ENCODE data around the gene VTI1A.

The VTI1A gene

DNA sequence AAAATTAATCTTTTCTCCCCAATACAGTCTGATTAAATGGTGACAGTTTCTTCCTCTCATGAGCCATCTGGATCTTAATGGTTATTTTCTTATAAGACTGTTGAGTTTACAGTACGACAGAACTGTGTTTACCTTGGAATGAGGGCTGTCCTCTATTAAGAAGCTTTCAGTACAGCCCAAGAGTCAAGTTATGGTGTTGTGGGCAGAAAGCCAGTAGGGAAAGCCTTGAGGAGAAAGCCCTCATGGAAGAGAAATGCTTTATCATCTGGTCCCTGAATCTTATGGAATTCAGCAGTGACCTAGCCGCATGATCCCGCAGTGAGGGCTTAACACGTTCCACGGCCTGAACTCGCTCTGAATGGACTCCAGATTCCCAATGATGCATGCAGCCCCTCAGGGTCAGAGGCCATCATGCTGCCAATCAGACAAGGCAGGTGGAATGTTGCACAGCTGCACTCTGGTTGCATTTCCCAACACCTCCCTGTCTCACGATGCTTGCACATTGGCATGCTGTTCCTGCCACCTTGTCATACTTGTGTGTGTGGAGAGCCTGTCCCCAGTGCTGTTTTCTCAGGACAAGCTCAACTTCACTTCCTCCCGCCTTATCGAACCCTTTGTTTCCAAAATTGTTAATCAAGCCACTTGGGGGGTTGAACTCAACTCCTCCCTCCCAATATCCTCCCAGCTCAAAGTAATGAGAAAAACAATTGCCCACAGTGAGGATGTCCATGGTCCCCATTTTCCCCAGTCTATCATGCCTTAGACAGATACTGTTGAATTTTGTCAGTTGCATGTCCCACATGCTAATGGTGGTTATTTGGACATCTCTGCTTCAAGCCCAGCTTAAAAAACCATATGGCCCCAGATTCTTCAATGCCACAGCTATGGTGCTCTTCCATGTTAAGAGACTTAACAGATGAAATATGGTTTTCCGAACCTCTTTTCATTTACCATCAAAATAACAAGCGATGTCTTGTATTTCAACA lies 291.9 kb downstream of the VTI1A start:
- Histone ChIP-seq H3K4me1 (ENCODE audit: insufficient read depth, low read length) (peaks cover 7% of the 10 kb centered on the region; the same call in 1 of the 2 replicates), H3K9me3 (ENCODE audit: insufficient read depth, low read depth, low read length) (no peaks in the 10 kb centered on the region), H3K27ac (ENCODE audit: low read length) (no peak overlapping the region), H3K27me3 (ENCODE audit: insufficient read depth, low read length) (no peaks in the 10 kb centered on the region), H3K9ac (ENCODE audit: low read depth, low read length) (no peak overlapping the region), H3K4me3 (ENCODE audit: low read length) (no peak overlapping the region), H3K36me3 (ENCODE audit: insufficient read depth, low read depth, low read length) (no peaks in the 10 kb centered on the region)

DNA sequence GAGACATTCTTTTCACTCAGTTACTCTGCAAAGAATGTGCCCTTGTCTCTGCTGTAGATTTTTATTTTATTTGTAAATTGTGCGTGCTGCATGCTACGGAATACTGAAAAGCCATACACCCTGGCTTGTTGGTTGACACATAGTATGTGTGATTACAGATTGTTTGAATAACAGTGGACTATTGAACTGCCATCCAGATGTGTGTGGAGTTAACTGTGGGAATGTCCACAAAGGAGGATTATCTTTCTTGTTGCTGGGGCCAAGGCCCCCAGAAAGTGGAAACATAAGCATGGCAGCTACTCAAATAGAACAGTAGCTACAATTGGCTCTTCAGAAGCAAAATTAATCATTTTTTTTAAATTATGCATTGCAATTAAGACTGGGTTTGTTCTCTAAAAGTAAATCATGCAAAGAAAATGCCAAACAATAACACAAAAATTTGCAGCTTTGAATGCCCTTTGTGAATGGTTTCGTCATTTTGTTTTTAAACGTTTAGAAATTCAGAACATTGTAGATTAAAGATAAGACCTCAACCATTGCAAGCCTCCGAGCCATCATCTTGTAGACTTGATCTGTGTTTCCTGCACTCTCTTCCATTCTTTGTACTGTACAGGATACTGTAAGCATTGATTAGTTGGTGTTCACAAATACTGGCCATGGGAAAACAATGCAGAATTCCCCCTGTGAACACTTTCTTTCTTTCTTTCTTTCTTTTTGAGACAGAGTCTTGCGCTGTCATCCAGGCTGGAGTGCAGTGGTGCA lies 292.8 kb downstream of the VTI1A start:
- Histone ChIP-seq H3K4me1 (ENCODE audit: insufficient read depth, low read length) (peaks cover 7% of the 10 kb centered on the region; the same call in 1 of the 2 replicates), H3K27ac (ENCODE audit: low read length) (no peak overlapping the region)

DNA sequence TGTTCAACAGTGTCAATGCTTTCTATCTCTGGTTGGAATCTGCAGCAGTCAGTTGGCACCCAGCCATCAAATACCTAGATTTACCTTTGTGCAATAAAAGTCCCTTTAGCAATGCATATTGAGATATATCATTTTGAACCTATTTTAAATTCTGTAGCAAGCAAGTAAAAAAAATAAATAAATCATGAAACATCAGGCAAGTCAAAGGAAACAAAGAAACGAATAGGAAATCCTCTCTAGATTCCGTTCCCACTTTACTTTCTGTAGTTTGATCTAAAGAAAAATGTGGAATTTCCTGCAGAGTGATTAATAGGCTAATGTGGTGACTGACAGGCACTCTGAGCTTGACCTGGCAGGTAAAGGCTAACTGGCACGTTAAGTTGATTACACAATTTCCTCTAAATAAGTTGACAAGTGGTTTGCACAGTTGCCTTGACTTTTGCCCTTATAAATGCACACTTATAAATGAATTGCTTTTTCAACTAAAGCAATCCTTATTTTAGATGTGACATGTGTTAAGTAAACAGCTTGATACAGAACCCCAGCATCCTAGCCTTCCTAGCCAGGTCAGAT lies 294.9 kb downstream of the VTI1A start:
- Histone ChIP-seq H3K4me1 (ENCODE audit: insufficient read depth, low read length) (peaks cover 3% of the 10 kb centered on the region; the same call in 1 of the 2 replicates), H3K4me3 (ENCODE audit: low read length) (no peak overlapping the region), H3K27me3 (ENCODE audit: insufficient read depth, low read length) (no peaks in the 10 kb centered on the region), H3K27ac (ENCODE audit: low read length) (no peak overlapping the region), H3K9me3 (ENCODE audit: insufficient read depth, low read depth, low read length) (no peaks in the 10 kb centered on the region), H3K36me3 (ENCODE audit: insufficient read depth, low read depth, low read length) (no peaks in the 10 kb centered on the region), H3K9ac (ENCODE audit: low read depth, low read length) (no peak overlapping the region)

More for the DNA sequence above, 292.8 kb downstream of the VTI1A start:
- Histone ChIP-seq H3K36me3 (ENCODE audit: insufficient read depth, low read depth, low read length) (no peaks in the 10 kb centered on the region), H3K4me3 (ENCODE audit: low read length) (no peak overlapping the region), H3K27me3 (ENCODE audit: insufficient read depth, low read length) (no peaks in the 10 kb centered on the region), H3K9ac (ENCODE audit: low read depth, low read length) (no peak overlapping the region), H3K9me3 (ENCODE audit: insufficient read depth, low read depth, low read length) (no peaks in the 10 kb centered on the region)

DNA sequence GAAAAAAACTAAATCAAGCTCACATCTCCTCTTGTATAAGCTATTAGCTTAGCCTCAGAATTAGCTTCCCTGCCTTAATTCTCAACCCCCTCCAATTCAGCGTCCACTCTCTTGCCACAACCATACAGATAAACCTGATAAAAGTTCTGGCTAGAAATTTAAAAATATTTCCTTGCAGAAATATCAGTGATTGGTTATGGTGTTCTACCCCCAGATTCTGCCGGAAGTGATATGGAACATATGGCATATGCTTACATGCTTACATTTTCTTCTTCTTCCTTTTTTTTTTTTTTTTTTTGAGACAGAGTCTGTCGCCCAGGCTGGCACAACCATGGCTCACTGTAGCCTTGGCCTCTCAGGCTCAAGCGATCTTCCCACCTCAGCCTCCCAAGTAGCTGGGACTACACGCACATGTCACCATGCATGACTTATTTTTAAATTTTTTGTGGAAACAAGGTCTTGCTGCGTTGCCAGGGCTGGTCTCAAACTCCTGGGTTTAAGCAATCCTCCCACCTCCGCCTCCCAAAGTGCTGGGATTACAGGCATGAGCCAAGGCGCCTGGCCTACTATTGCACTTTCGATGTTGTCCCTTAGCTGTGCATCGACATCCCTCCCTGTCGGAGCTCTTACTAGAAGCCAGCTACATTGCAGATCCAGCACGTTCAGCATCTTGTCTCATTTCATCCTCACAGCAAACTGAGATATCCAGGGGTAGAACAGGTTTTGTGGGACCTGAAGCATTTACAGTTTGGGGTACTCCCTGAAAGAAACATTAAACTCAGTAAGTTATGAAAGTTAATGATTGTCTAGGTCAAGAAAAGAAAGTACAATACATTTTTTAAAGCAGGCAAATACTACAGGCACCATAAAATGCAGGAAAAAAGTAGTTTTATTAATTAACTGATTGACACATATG lies 297.4 kb downstream of the VTI1A start:
- Histone ChIP-seq H3K9ac (ENCODE audit: low read depth, low read length) (no peak overlapping the region), H3K36me3 (ENCODE audit: insufficient read depth, low read depth, low read length) (no peaks in the 10 kb centered on the region), H3K27me3 (ENCODE audit: insufficient read depth, low read length) (no peaks in the 10 kb centered on the region), H3K9me3 (ENCODE audit: insufficient read depth, low read depth, low read length) (no peaks in the 10 kb centered on the region), H3K4me1 (ENCODE audit: insufficient read depth, low read length) (peaks cover 3% of the 10 kb centered on the region; the same call in 1 of the 2 replicates), H3K4me3 (ENCODE audit: low read length) (no peak overlapping the region), H3K27ac (ENCODE audit: low read length) (no peak overlapping the region)

DNA sequence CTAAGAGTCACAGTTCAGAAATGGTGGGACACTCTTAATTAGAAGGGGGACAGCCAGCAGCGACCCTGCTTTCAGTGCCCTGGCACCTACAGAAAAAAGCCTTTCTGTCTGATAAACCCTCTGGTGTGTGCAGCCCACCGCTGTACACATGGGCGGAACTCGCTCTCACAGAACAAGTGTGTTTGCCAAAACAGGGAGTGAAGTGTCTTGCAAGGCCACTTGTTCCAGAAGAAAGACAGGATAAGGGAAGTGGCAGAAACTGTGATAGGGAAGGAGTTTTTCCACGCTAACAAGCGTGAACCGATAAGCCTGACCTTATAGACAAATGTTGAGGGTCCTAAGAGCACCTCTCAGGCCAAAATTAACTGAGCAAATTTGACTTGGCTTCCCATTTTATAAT lies 299.3 kb downstream of the VTI1A start:
- no peaks in the 10 kb centered on the region for H3K36me3 ChIP-seq (ENCODE audit: insufficient read depth, low read depth, low read length)
- no peak overlapping the region for H3K4me3 ChIP-seq (ENCODE audit: low read length)
- no peaks in the 10 kb centered on the region for H3K9me3 ChIP-seq (ENCODE audit: insufficient read depth, low read depth, low read length)
- no peak overlapping the region for H3K27ac ChIP-seq (ENCODE audit: low read length)
- H3K4me1 ChIP-seq (ENCODE audit: insufficient read depth, low read length), result peaks cover 3% of the 10 kb centered on the region; the same call in 1 of the 2 replicates
- H3K9ac ChIP-seq (ENCODE audit: low read depth, low read length), result no peak overlapping the region
- no peaks in the 10 kb centered on the region for H3K27me3 ChIP-seq (ENCODE audit: insufficient read depth, low read length)

DNA sequence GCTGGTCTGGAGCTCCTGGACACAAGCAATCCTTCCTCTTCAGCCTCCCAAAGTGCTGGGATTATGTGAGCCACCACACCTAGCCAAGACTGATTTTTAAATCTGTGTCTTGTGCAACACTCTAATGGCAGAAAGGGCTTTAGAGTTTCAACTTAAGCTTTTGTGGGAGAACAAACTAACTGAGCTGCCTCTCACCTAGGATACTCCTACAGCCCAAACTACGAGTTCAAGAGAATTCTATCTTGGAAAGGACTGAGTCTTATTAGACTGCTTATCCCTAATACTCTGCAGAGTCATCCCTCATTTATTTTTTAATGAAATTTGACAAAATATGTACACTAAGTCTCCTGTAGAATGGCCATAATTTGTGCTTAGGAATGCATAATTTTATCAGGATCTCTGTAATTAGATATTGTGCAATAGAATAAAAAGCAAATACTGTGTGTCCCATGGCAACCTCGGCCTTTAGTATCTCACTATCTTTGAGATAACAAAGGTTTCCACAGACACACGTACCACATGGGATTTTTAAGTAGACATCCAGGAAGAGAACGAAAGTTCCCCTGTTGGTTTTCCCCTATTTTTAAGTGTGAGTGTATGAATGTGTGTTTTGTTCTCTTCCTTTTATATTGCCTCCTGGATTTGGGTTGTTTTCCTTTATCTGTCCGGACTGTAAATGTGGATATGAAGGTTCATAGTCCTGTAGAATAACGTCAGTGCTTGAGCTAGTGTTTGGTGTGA lies 303.6 kb downstream of the VTI1A start:
- H3K36me3 ChIP-seq (ENCODE audit: insufficient read depth, low read depth, low read length), result no peaks in the 10 kb centered on the region
- no peak overlapping the region for H3K27ac ChIP-seq (ENCODE audit: low read length)
- no peak overlapping the region for H3K4me3 ChIP-seq (ENCODE audit: low read length)
- H3K9ac ChIP-seq (ENCODE audit: low read depth, low read length), result no peak overlapping the region
- no peaks in the 10 kb centered on the region for H3K9me3 ChIP-seq (ENCODE audit: insufficient read depth, low read depth, low read length)
- no peaks in the 10 kb centered on the region for H3K4me1 ChIP-seq (ENCODE audit: insufficient read depth, low read length)
- no peaks in the 10 kb centered on the region for H3K27me3 ChIP-seq (ENCODE audit: insufficient read depth, low read length)

DNA sequence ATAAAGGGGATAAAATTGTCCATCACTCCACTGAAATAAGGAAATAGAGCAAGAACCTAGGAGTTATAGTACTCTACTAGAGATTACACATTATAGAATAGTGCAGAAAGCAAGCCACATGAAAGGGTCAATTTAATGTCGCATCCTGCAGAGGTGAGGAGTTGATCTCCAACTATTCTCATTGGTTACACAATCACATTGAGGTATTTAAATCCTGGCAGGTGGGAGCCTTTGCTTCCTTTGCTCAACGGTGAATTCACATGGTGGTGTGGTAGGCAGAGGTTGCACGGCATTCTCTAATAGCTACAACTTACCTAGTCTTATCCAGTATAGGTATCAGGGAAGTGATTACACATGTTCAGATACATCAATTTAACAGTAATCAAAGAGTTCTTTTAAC lies 304.6 kb downstream of the VTI1A start:
- H3K9ac ChIP-seq (ENCODE audit: low read depth, low read length), result no peak overlapping the region
- no peak overlapping the region for H3K27ac ChIP-seq (ENCODE audit: low read length)

DNA sequence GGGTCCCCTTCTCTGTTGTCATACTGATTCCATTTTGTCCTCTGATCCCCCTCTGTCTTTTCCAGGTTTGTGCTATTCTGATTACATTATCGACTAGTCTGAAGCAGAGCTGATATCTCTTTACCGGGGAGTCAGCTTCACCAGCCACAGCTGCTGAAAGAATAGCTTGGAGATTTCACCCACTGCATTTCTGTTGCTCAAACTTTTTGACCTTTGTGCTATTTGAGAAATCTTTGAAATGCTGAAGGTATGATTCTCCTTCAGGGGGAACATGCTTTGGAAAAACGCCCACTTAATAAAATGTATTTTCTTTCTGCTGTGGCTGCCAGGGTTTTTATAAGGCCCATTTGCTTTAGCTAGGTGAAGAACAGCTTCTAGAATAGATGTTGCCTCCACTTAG lies 305.3 kb downstream of the VTI1A start:
- no peak overlapping the region for H3K27ac ChIP-seq (ENCODE audit: low read length)
- no peaks in the 10 kb centered on the region for H3K4me1 ChIP-seq (ENCODE audit: insufficient read depth, low read length)
- H3K9me3 ChIP-seq (ENCODE audit: insufficient read depth, low read depth, low read length), result no peaks in the 10 kb centered on the region
- no peaks in the 10 kb centered on the region for H3K27me3 ChIP-seq (ENCODE audit: insufficient read depth, low read length)
- H3K4me3 ChIP-seq (ENCODE audit: low read length), result no peak overlapping the region
- H3K9ac ChIP-seq (ENCODE audit: low read depth, low read length), result no peak overlapping the region
- H3K36me3 ChIP-seq (ENCODE audit: insufficient read depth, low read depth, low read length), result no peaks in the 10 kb centered on the region

More for the DNA sequence above, 304.6 kb downstream of the VTI1A start:
- no peaks in the 10 kb centered on the region for H3K9me3 ChIP-seq (ENCODE audit: insufficient read depth, low read depth, low read length)
- H3K4me1 ChIP-seq (ENCODE audit: insufficient read depth, low read length), result no peaks in the 10 kb centered on the region
- no peaks in the 10 kb centered on the region for H3K36me3 ChIP-seq (ENCODE audit: insufficient read depth, low read depth, low read length)
- no peak overlapping the region for H3K4me3 ChIP-seq (ENCODE audit: low read length)
- no peaks in the 10 kb centered on the region for H3K27me3 ChIP-seq (ENCODE audit: insufficient read depth, low read length)

DNA sequence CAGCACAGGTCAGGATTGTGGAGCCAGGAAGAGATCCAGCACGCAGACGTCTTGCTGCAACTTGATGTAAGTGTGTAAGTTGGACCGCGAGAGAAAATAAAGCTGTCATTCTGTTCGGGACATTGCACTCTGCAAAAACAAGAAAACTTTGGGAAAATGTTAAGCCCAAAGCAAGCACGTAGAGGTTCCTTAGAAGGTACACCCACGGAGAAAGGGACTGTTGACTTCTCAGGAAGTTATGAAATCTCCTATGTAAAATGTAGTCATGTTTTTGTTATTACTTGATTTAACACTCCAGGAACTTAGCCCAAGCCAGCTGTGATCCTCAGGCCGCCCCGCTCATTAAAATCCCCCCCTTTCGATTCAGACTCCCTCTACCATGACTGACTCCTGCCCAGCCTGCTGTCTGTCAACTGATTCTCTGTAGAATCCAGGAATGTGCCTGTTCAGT lies 307.0 kb downstream of the VTI1A start:
- Histone ChIP-seq H3K4me3 (ENCODE audit: low read length) (no peak overlapping the region), H3K36me3 (ENCODE audit: insufficient read depth, low read depth, low read length) (no peaks in the 10 kb centered on the region), H3K27ac (ENCODE audit: low read length) (no peak overlapping the region), H3K4me1 (ENCODE audit: insufficient read depth, low read length) (no peaks in the 10 kb centered on the region), H3K27me3 (ENCODE audit: insufficient read depth, low read length) (no peaks in the 10 kb centered on the region), H3K9me3 (ENCODE audit: insufficient read depth, low read depth, low read length) (no peaks in the 10 kb centered on the region), H3K9ac (ENCODE audit: low read depth, low read length) (no peak overlapping the region)

DNA sequence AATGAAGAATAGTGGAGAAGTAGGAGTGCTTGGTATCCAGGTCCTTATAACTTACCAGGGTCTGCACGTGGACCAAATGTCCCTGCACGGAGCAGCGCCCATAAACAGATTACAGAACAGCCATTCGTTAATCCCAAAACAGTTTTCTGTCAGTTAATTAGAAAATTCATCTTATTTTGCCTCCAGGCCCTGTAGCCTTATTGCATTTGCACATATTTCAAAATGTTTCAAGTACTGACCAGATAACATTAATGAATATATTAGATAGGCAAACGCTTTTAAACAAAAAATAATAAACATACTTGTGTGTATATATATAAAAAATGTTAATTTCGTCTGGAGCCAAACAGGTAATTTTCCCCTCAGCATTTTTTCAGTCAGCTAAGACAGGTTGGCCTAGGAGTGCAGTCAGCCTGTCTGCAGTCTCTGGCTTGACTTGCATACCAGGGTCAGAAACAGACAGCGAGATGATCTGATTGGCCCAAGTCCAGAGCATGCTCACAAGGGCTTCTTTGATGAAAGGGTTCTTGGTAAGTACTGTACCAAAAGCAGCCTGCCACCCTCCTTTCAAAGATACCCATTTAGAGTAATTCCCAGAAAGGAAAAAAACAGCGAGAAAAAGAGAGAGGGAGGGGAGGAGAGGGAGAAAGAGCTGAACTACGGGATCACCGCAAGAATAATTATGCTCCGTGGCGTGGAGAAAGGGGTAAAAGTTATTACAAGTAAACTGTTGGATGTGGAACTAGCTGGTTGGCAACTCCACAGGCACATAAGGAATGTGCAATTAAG lies 308.6 kb downstream of the VTI1A start:
- H3K27ac ChIP-seq (ENCODE audit: low read length), result no peak overlapping the region
- H3K27me3 ChIP-seq (ENCODE audit: insufficient read depth, low read length), result no peaks in the 10 kb centered on the region
- no peaks in the 10 kb centered on the region for H3K4me1 ChIP-seq (ENCODE audit: insufficient read depth, low read length)
- H3K9me3 ChIP-seq (ENCODE audit: insufficient read depth, low read depth, low read length), result no peaks in the 10 kb centered on the region
- no peak overlapping the region for H3K9ac ChIP-seq (ENCODE audit: low read depth, low read length)
- H3K4me3 ChIP-seq (ENCODE audit: low read length), result no peak overlapping the region
- H3K36me3 ChIP-seq (ENCODE audit: insufficient read depth, low read depth, low read length), result no peaks in the 10 kb centered on the region

Data from iPS-20b (cell line).